ENCODE measurements around the gene SMARCA2.

SMARCA2 gene

DNA sequence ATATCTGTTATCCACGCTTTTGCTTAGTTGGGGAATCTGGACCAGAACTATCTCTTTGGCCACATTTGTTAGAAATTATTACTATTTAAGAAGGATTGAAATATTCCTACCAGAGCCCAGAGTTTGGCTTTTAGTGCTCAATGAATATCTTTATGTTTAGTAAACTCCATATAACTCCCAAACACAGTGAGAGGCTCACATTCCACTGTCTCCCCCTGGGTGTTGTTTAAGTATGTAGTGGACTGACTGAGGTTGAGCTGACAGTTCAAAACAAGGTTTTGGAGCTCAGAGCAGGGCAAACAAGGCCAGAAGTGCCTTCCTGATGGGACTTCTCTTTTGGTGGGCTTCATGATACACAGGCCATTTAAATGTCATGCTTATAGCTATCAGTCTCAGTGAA is 216.0 kb downstream of the SMARCA2 start:
- Histone ChIP-seq H3K27ac (ENCODE audit: low read length) (no peak overlapping the region), H3K4me3 (ENCODE audit: low read length) (no peak overlapping the region), H2AFZ (ENCODE audit: low read length) (no peak overlapping the region), H3K4me1 (ENCODE audit: low read length) (peaks cover 25% of the 10 kb centered on the region), H3K9ac (ENCODE audit: low read length) (no peak overlapping the region), H3K79me2 (ENCODE audit: low read length) (no peaks in the 10 kb centered on the region), H3K4me2 (ENCODE audit: low read depth, low read length) (no peak overlapping the region), H3K9me2 (replicated peaks; ENCODE audit: insufficient read depth, low read length) (no peaks in the 10 kb centered on the region), H3K9me3 (replicated peaks; ENCODE audit: insufficient read depth, low read length) (no peaks in the 10 kb centered on the region), H4K20me1 (ENCODE audit: insufficient read depth, low read length) (no peaks in the 10 kb centered on the region), H3K36me3 (replicated peaks; ENCODE audit: insufficient read depth, low read length) (no peaks in the 10 kb centered on the region), H3K27me3 (replicated peaks; ENCODE audit: insufficient read depth, low read length) (no peaks in the 10 kb centered on the region), H3F3A (ENCODE audit: insufficient read depth, low read length) (0 out of 2 replicates have a peak, but pooled peaks cover 12% of the 10 kb centered on the region)
- no peak for TF ChIP-seq EZH2phosphoT487 (IDR thresholded peaks at IDR 0.05; ENCODE audit: low read length)
- TF ChIP-seq EZH2 (optimal IDR thresholded peaks at IDR 0.05; ENCODE audit: low read depth, low read length) = no peak
- no peak for TF ChIP-seq CTCF (IDR thresholded peaks at IDR 0.05; ENCODE audit: low read length)
- no peak for DNase-seq

- H3F3A ChIP-seq (ENCODE audit: insufficient read depth, low read length) = 0 out of 2 replicates have a peak, but pooled peaks cover 12% of the 10 kb centered on the region
- no peak overlapping the region for H3K9ac ChIP-seq (ENCODE audit: low read length)
- H3K9me2 ChIP-seq (replicated peaks; ENCODE audit: insufficient read depth, low read length) = no peaks in the 10 kb centered on the region
- H3K4me3 ChIP-seq (ENCODE audit: low read length) = no peak overlapping the region
- no peaks in the 10 kb centered on the region for H4K20me1 ChIP-seq (ENCODE audit: insufficient read depth, low read length)
- H3K4me1 ChIP-seq (ENCODE audit: low read length) = peaks cover 25% of the 10 kb centered on the region
- H3K4me2 ChIP-seq (ENCODE audit: low read depth, low read length) = no peak overlapping the region
- DNase-seq = no peak
- H3K9me3 ChIP-seq (replicated peaks; ENCODE audit: insufficient read depth, low read length) = no peaks in the 10 kb centered on the region
- no peak overlapping the region for H3K27ac ChIP-seq (ENCODE audit: low read length)
- no peaks in the 10 kb centered on the region for H3K79me2 ChIP-seq (ENCODE audit: low read length)
- H3K27me3 ChIP-seq (replicated peaks; ENCODE audit: insufficient read depth, low read length) = no peaks in the 10 kb centered on the region
- no peak for TF ChIP-seq EZH2phosphoT487 (IDR thresholded peaks at IDR 0.05; ENCODE audit: low read length)
- no peak for TF ChIP-seq EZH2 (optimal IDR thresholded peaks at IDR 0.05; ENCODE audit: low read depth, low read length)
- TF ChIP-seq CTCF (IDR thresholded peaks at IDR 0.05; ENCODE audit: low read length) = no peak
- H2AFZ ChIP-seq (ENCODE audit: low read length) = no peak overlapping the region
- H3K36me3 ChIP-seq (replicated peaks; ENCODE audit: insufficient read depth, low read length) = no peaks in the 10 kb centered on the region
These were observed 216.7 kb downstream of the SMARCA2 start for GRCh38 chr9:2231829-2232228.

GRCh38 chr9:2233274-2233673 is 218.1 kb downstream of the SMARCA2 start:
- H3K36me3 ChIP-seq (replicated peaks; ENCODE audit: insufficient read depth, low read length) = no peaks in the 10 kb centered on the region
- no peaks in the 10 kb centered on the region for H3K9me3 ChIP-seq (replicated peaks; ENCODE audit: insufficient read depth, low read length)
- TF ChIP-seq EZH2 (optimal IDR thresholded peaks at IDR 0.05; ENCODE audit: low read depth, low read length) (no peak), EZH2phosphoT487 (IDR thresholded peaks at IDR 0.05; ENCODE audit: low read length) (no peak), CTCF (IDR thresholded peaks at IDR 0.05; ENCODE audit: low read length) (no peak)
- no peaks in the 10 kb centered on the region for H3K27me3 ChIP-seq (replicated peaks; ENCODE audit: insufficient read depth, low read length)
- no peaks in the 10 kb centered on the region for H3K9me2 ChIP-seq (replicated peaks; ENCODE audit: insufficient read depth, low read length)
- H3K4me3 ChIP-seq (ENCODE audit: low read length) = no peak overlapping the region
- H3K79me2 ChIP-seq (ENCODE audit: low read length) = no peaks in the 10 kb centered on the region
- H2AFZ ChIP-seq (ENCODE audit: low read length) = no peak overlapping the region
- peaks cover 22% of the 10 kb centered on the region for H3K4me1 ChIP-seq (ENCODE audit: low read length)
- no peak for DNase-seq
- H3K4me2 ChIP-seq (ENCODE audit: low read depth, low read length) = no peak overlapping the region
- no peak overlapping the region for H3K9ac ChIP-seq (ENCODE audit: low read length)
- H4K20me1 ChIP-seq (ENCODE audit: insufficient read depth, low read length) = no peaks in the 10 kb centered on the region
- H3F3A ChIP-seq (ENCODE audit: insufficient read depth, low read length) = 0 out of 2 replicates have a peak, but pooled peaks cover 12% of the 10 kb centered on the region
- no peak overlapping the region for H3K27ac ChIP-seq (ENCODE audit: low read length)

Measured in MM.1S (cell line).